WTC11 (cell line): ENCODE measurements around the gene MRNIP.

Experiments
- CBFB ChIP-seq: sonication (generic); formaldehyde crosslinking; IDR thresholded peaks from 2 replicates; pipeline ENCODE4 v1.8.1; 2022; ENCODE audit warnings: mild to moderate bottlenecking, low read depth, missing genetic modification reagents
- CTCF ChIP-seq: fragments of 200-600 bp; IDR thresholded peaks from 2 replicates; pipeline ENCODE4 v1.8.0; 2022; ENCODE audit warnings: antibody characterized with exemption
- FOXK1 ChIP-seq: sonication (generic); formaldehyde crosslinking; IDR thresholded peaks from 2 replicates; pipeline ENCODE4 v1.8.0; 2022; ENCODE audit warnings: mild to moderate bottlenecking, moderate library complexity, missing genetic modification reagents
- IRF2 ChIP-seq: sonication (generic); formaldehyde crosslinking; IDR thresholded peaks from 2 replicates; pipeline ENCODE4 v1.8.0; 2022; ENCODE audit warnings: low read depth, missing genetic modification reagents, borderline replicate concordance
- MAX ChIP-seq: sonication (generic); formaldehyde crosslinking; IDR thresholded peaks from 2 replicates; pipeline ENCODE4 v1.8.0; 2022; ENCODE audit warnings: mild to moderate bottlenecking, missing genetic modification reagents
- NFE2L1 ChIP-seq: sonication (generic); formaldehyde crosslinking; IDR thresholded peaks from 2 replicates; pipeline ENCODE4 v1.8.1; 2023; ENCODE audit warnings: missing genetic modification reagents
- SMAD3 ChIP-seq: sonication (generic); formaldehyde crosslinking; IDR thresholded peaks from 2 replicates; pipeline ENCODE4 v1.8.0; 2022; ENCODE audit warnings: missing genetic modification reagents, mild to moderate bottlenecking, borderline replicate concordance
- ZNF512 ChIP-seq: sonication (generic); formaldehyde crosslinking; IDR thresholded peaks from 2 replicates; pipeline ENCODE4 v1.8.1; 2022; ENCODE audit warnings: missing genetic modification reagents, borderline replicate concordance

DNA sequence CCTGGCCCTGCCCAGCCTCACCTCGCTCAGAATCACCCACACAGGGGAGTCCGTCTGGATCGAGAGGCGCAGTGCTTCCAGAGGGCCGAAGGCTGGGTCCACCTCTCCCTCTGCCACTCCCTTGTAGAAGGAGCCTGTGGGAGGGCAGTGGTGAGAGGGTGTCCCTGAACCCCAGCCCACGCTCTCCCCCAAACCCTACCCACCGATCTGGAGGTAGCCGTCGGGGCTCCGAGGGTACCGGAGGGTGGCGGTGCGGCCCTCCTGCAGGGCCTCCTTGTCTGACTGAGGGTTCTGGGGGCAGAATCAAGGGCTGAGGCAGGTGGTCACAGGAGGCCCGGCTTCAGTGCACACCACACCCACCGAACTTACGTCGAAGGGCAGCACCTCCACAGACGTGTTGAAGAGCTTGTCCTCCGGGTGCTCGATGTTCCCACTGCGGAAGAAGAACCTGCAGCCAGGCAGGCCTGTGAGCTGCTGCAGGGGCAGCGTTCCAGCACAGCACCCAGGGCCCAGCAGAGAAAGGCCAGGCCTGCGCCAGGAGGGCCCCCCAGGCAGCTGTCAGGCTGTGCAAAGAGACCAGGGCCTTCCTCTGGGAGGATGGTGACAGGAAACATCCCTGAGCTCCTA, 60.4 kb downstream of the MRNIP start:
- TF ChIP-seq CTCF (no peak), MAX (CRISPR knock-in tag) (no peak), IRF2 (CRISPR knock-in tag) (no peak), FOXK1 (CRISPR knock-in tag) (no peak), ZNF512 (CRISPR knock-in tag) (no peak), NFE2L1 (CRISPR knock-in tag) (no peak), SMAD3 (CRISPR knock-in tag) (no peak), CBFB (CRISPR knock-in tag) (no peak)
